Vagina (tissue), 2 donors: ENCODE results near the gene KDM4D. TPM values are rescaled to one million over a fixed set of nuclear protein-coding genes. Genes with fewer than 3 reads are reported as not detected.

Experiments
- DNase-seq, 2 donors: peaks; one replicate each; pipeline ENCODE4 v3.0.0-alpha.2; 2017; ENCODE audit errors: extremely low spot score in 2 of 2
- H3K27ac ChIP-seq: fragments of 200-600 bp; sonication (generic); one replicate; pipeline ENCODE4 v1.5.1; 2019
- H3K27me3 ChIP-seq: fragments of 200-600 bp; sonication (generic); one replicate; pipeline ENCODE4 v1.5.1; 2019
- H3K36me3 ChIP-seq, 2 donors: fragments of 200-600 bp; sonication (generic); one replicate each; pipeline ENCODE4 v1.5.1; 2017 to 2019
- H3K4me1 ChIP-seq: fragments of 200-600 bp; sonication (generic); one replicate; pipeline ENCODE4 v1.5.1; 2019
- H3K4me3 ChIP-seq, 2 donors: fragments of 200-600 bp; sonication (generic); 1 replicate in 1 of 2; 2 replicates in 1 of 2; pipeline ENCODE4 v1.5.1; 2016 to 2019
- H3K9me3 ChIP-seq: fragments of 200-600 bp; sonication (generic); one replicate; pipeline ENCODE4 v1.5.1; 2019
- POLR2A ChIP-seq, 2 donors: fragments of 450-650 bp; IDR thresholded peaks; one replicate each; pipeline ENCODE4 v1.6.1; 2017; ENCODE audit warnings: antibody characterized with exemption in 2 of 2, mild to moderate bottlenecking in 2 of 2, moderate library complexity in 2 of 2
- POLR2AphosphoS5 ChIP-seq, 2 donors: sonication (generic); formaldehyde crosslinking; IDR thresholded peaks; one replicate each; pipeline ENCODE4 v1.9.0; 2017; ENCODE audit warnings: antibody characterized with exemption in 2 of 2, mild to moderate bottlenecking in 2 of 2, low read depth in 1 of 2; ENCODE audit not compliant: insufficient read depth in 1 of 2
- intact Hi-C: fragments of 100-400 bp; cut with DNase I; formaldehyde crosslinking; loops from one replicate; pipeline ENCODE4 v1.15.1; 2023
- total RNA-seq: library from RNA; depleted of rRNA; stranded (reverse); fragments of >200 nt; gene quantifications from one replicate; pipeline ENCODE4 v1.2.3, GENCODE V29; 2016
- TF ChIP-seq, protein P1 (sequence below), 3 experiments: fragments of 450-650 bp in 2 of 3; fragments of 200-600 bp in 1 of 3; sonication (generic) in 1 of 3; IDR thresholded peaks; one replicate each; pipeline ENCODE4 v1.5.1; 2017 to 2019; ENCODE audit warnings: antibody characterized with exemption in 3 of 3, mild to moderate bottlenecking in 2 of 3, moderate library complexity in 2 of 3

KDM4D gene
- total RNA-seq = 0.25 TPM

DNA sequence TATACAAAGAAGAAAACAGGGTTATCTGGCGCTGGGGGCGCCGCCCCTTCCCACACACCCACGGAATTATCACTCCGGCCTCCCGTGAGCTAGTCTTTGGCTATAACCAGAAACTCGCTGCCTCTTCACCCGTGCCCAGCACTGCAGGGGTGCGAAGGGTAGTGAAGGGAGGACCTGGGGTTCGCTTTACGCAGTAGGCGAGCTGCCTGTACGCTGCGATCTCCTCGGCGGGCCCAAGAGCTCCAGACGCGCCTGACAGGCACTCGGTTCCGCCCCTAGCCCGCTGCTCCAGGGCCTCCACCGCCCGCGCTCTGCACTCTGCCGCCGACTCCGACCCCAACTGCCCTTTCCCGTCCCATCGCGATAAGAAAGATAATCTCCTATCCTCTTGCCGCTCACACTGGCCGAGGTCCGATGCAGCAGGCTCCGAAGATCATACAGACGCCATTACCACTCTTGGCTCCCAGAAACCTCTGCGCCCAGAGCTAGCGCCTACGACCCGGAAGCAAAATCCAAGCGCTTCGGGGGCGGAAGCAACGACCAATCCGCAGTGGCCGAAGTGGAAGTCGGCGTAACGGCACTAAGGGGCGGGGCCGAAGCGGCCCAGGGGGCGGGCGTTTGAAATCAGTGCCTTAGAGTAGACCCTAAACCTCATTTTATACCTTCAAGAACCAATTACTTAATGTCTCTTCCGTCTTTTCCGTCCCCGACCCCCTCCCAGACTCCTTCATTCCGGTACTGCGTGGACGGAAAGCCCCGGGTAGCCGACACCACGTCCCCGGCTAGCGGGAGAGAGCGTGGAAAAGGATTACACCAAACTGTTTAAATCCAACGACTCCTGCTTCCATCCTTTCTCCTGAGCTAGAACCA, at the start of gene KDM4D, which contains the start of gene CWC15:
Gene KDM4D (plus strand): TSS at position 611 of the 870 bp plus-strand sequence. CDS start 23,664 bp downstream, outside the sequence.
Gene CWC15 (minus strand): TSS at position 458 of the 870 bp plus-strand sequence. CDS start 1,371 bp downstream, outside the sequence.
- DNase-seq = peak in 1 of 2 donors; percentile 95
- H3K4me1 ChIP-seq = peaks cover 17% of the 10 kb centered on the region
- no peaks in the 10 kb centered on the region for H3K27me3 ChIP-seq
- H3K36me3 ChIP-seq = peaks cover 0 to 34% of the 10 kb centered on the region in 2 donors
- TF ChIP-seq, protein P1, sequence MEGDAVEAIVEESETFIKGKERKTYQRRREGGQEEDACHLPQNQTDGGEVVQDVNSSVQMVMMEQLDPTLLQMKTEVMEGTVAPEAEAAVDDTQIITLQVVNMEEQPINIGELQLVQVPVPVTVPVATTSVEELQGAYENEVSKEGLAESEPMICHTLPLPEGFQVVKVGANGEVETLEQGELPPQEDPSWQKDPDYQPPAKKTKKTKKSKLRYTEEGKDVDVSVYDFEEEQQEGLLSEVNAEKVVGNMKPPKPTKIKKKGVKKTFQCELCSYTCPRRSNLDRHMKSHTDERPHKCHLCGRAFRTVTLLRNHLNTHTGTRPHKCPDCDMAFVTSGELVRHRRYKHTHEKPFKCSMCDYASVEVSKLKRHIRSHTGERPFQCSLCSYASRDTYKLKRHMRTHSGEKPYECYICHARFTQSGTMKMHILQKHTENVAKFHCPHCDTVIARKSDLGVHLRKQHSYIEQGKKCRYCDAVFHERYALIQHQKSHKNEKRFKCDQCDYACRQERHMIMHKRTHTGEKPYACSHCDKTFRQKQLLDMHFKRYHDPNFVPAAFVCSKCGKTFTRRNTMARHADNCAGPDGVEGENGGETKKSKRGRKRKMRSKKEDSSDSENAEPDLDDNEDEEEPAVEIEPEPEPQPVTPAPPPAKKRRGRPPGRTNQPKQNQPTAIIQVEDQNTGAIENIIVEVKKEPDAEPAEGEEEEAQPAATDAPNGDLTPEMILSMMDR (IDR thresholded peaks at IDR 0.05) = peak in 1 of 3 experiments; percentile 36
- peak; percentile 89 to 100 for TF ChIP-seq POLR2AphosphoS5 (IDR thresholded peaks at IDR 0.05; ENCODE audit: insufficient read depth in 1 of 2, low read depth in 1 of 2)
- peak in 1 of 2 donors; percentile 33 for TF ChIP-seq POLR2A (IDR thresholded peaks at IDR 0.05)
- peak within 1 kb of the TSS; percentile 82 to 96 for H3K4me3 ChIP-seq
- H3K9me3 ChIP-seq = no peaks in the 10 kb centered on the region
- peak within 1 kb of the TSS; percentile 81 for H3K27ac ChIP-seq
- intact Hi-C loops = loop anchor here (10.0 kb wide), 1 partner anchor 171 kb away; no protein-coding TSS in a partner anchor

DNA sequence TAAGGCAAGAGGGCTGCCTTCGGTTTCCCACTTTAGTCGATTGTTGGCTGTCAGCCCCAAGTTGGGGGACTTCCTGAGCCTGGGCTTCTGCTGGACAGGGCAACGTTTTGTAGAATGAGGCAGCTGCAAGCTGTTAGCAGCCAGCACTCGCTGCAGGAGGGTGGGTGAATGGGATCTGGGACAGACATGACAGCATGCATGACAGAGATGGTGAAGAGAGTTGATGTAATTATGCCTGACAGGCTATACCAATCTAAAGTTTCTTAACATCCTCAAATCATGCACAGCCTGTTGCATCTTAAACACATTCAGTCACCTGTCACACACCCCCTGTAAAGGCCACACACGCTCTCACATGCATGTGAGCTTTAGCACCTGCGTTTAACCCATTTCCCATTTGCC, 49.3 kb upstream of the KDM4D start:
- TF ChIP-seq, protein P1 (IDR thresholded peaks at IDR 0.05) = no peak
- TF ChIP-seq POLR2AphosphoS5 (IDR thresholded peaks at IDR 0.05; ENCODE audit: insufficient read depth in 1 of 2, low read depth in 1 of 2) (no peak), POLR2A (IDR thresholded peaks at IDR 0.05) (no peak)
- H3K27ac ChIP-seq = peak overlapping the region; percentile 34
- no peaks in the 10 kb centered on the region for H3K27me3 ChIP-seq
- H3K4me3 ChIP-seq = no peak overlapping the region
- intact Hi-C loops = no loop called here
- peaks cover 41% of the 10 kb centered on the region for H3K4me1 ChIP-seq
- H3K9me3 ChIP-seq = no peaks in the 10 kb centered on the region
- DNase-seq = no peak
- no peaks in the 10 kb centered on the region for H3K36me3 ChIP-seq

DNA sequence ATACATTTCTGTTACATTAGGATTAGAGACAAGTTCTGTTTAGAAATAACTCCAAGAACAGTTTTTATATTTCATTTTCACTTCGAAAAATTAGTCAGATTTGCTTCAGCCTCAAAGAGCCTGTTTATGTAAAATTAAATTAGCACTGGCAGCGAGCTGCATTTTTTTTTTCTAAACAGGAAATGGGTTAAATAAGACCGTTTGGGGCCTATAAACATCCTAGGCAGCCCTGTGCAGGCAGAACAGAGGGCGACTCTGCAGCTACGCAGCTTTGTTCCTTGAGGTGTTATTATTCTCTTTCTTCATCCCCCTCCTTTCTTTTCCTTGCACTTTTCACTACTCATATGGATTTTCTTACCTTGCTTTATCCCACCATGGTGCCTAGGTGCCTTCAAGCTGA, 48.9 kb upstream of the KDM4D start:
- no peaks in the 10 kb centered on the region for H3K36me3 ChIP-seq
- peak overlapping the region; percentile 34 for H3K27ac ChIP-seq
- peaks cover 41% of the 10 kb centered on the region for H3K4me1 ChIP-seq
- intact Hi-C loops = no loop called here
- TF ChIP-seq POLR2AphosphoS5 (IDR thresholded peaks at IDR 0.05; ENCODE audit: insufficient read depth in 1 of 2, low read depth in 1 of 2) (peak in 1 of 2 donors; percentile 24), POLR2A (IDR thresholded peaks at IDR 0.05) (no peak)
- H3K27me3 ChIP-seq = no peaks in the 10 kb centered on the region
- no peaks in the 10 kb centered on the region for H3K9me3 ChIP-seq
- no peak overlapping the region for H3K4me3 ChIP-seq
- no peak for DNase-seq

DNA sequence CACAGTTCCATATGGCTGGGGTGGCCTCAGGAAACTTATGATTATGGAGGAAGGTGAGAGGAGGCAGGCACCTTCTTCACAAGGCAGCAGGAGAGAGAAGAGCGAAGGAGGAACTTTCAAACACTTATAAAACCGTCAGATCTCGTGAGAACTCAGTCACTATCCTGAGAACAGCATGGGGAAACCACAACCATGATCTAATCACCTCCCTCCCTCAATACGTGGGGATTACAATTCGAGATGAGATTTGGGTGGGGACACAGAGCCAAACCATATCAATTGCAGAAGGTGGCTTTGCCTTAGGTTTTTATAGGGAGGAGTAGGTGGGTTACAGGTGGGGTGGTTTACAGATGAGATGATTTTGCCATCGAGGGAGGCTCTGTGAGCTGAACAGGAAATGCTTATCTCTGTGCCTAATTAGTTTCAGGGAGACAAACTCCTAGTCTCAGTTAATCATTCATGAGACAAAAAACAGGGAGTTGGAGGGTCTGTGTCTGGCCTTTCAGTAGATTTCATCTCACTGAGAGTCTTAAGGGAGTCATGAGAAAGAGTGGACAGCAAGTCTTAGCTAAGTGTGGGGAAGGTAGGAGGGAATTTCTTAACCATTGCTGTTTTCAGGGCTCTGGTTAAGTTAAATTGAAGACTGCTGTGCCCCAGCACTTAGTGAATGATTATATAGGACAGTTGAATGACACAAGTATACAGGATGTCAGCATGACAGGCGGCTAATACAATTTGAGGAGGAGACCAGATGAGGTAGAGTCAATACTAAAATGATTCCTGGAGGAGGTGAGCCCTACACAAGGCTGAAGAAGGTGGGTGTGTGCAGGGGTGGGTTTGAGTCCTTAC, 47.9 kb upstream of the KDM4D start:
- TF ChIP-seq POLR2A (IDR thresholded peaks at IDR 0.05) (no peak), POLR2AphosphoS5 (IDR thresholded peaks at IDR 0.05; ENCODE audit: insufficient read depth in 1 of 2, low read depth in 1 of 2) (no peak)
- TF ChIP-seq, protein P1 (IDR thresholded peaks at IDR 0.05) = no peak
- no peak overlapping the region for H3K4me3 ChIP-seq
- H3K9me3 ChIP-seq = no peaks in the 10 kb centered on the region
- H3K27ac ChIP-seq = peak overlapping the region; percentile 91
- intact Hi-C loops = no loop called here
- H3K27me3 ChIP-seq = no peaks in the 10 kb centered on the region
- DNase-seq = no peak
- H3K4me1 ChIP-seq = peaks cover 41% of the 10 kb centered on the region
- no peaks in the 10 kb centered on the region for H3K36me3 ChIP-seq

DNA sequence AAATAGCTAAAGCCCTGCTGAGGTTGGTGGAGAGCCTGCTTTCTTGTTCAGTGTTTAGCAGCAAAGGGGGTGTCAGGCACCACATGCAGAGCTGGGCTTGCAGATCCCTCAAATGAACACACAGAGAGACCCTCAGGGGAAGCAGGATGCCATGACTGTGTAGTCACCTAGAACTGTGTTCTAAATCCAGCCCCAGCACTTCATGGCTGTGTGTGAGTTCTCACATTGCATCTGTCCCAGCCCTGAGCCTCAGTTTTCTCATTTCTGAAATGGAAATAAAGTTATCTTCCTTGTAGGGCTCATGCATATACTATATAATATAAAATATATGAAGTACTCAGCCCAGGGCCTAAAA, 47.3 kb upstream of the KDM4D start:
- H3K9me3 ChIP-seq = no peaks in the 10 kb centered on the region
- no peaks in the 10 kb centered on the region for H3K36me3 ChIP-seq
- H3K27ac ChIP-seq = peak overlapping the region; percentile 91
- DNase-seq = peak in 1 of 2 donors; percentile 88
- no peaks in the 10 kb centered on the region for H3K27me3 ChIP-seq
- intact Hi-C loops = no loop called here
- H3K4me1 ChIP-seq = peaks cover 41% of the 10 kb centered on the region
- no peak overlapping the region for H3K4me3 ChIP-seq
- TF ChIP-seq, protein P1 (IDR thresholded peaks at IDR 0.05) = no peak
- no peak for TF ChIP-seq POLR2A (IDR thresholded peaks at IDR 0.05)
- TF ChIP-seq POLR2AphosphoS5 (IDR thresholded peaks at IDR 0.05; ENCODE audit: insufficient read depth in 1 of 2, low read depth in 1 of 2) = no peak
